Gastroesophageal sphincter (tissue), 3 donors: Measurements from ENCODE around the gene VIPR2.

ENCODE experiments used
- EP300 ChIP-seq: sonication (generic); formaldehyde crosslinking; IDR thresholded peaks from one replicate; pipeline ENCODE4 v1.6.1; 2017; ENCODE audit warnings: antibody characterized with exemption, mild to moderate bottlenecking
- POLR2A ChIP-seq, 2 donors: fragments of 450-650 bp; IDR thresholded peaks; one replicate each; pipeline ENCODE4 v1.6.1; 2017; ENCODE audit warnings: antibody characterized with exemption in 2 of 2, mild to moderate bottlenecking in 2 of 2, moderate library complexity in 1 of 2
- TF ChIP-seq, protein P1 (sequence below), 4 experiments: fragments of 200-600 bp in 2 of 4; fragments of 450-650 bp in 2 of 4; sonication (generic) in 1 of 4; IDR thresholded peaks; one replicate each; pipeline ENCODE4 v1.5.1; 2017 to 2019; ENCODE audit warnings: antibody characterized with exemption in 4 of 4, mild to moderate bottlenecking in 2 of 4, moderate library complexity in 2 of 4

DNA sequence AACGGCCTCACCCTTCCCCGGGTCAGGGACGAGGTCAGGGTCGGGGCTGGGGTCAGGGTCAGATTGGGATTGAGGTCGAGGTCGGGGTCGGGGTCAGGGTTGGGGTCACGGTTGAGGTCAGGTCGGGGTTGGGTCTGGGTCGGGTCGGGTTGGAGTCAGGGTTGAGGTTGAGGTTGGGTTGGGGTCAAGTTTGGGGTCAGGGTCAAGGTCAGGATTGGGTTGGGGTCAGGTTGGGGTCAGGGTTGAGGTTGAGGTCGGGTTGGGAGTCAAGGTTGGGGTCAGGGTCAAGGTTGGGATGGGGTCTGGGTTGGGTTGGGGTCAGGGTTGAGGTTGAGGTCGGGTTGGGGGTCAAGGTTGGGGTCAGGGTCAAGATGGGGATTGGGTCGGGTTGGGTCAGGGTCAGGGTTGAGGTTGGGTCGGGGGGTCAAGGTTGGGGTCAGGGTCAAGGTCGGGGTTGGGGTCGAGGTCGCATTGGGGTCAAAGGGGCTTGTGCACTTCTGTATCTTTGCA is 131.4 kb downstream of the VIPR2 start:
- TF ChIP-seq POLR2A (IDR thresholded peaks at IDR 0.05), result no peak
- TF ChIP-seq, protein P1, sequence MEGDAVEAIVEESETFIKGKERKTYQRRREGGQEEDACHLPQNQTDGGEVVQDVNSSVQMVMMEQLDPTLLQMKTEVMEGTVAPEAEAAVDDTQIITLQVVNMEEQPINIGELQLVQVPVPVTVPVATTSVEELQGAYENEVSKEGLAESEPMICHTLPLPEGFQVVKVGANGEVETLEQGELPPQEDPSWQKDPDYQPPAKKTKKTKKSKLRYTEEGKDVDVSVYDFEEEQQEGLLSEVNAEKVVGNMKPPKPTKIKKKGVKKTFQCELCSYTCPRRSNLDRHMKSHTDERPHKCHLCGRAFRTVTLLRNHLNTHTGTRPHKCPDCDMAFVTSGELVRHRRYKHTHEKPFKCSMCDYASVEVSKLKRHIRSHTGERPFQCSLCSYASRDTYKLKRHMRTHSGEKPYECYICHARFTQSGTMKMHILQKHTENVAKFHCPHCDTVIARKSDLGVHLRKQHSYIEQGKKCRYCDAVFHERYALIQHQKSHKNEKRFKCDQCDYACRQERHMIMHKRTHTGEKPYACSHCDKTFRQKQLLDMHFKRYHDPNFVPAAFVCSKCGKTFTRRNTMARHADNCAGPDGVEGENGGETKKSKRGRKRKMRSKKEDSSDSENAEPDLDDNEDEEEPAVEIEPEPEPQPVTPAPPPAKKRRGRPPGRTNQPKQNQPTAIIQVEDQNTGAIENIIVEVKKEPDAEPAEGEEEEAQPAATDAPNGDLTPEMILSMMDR (IDR thresholded peaks at IDR 0.05), result no peak
- TF ChIP-seq EP300, result no peak
